ENCODE data around the gene CTCFL.

Gene CTCFL

DNA sequence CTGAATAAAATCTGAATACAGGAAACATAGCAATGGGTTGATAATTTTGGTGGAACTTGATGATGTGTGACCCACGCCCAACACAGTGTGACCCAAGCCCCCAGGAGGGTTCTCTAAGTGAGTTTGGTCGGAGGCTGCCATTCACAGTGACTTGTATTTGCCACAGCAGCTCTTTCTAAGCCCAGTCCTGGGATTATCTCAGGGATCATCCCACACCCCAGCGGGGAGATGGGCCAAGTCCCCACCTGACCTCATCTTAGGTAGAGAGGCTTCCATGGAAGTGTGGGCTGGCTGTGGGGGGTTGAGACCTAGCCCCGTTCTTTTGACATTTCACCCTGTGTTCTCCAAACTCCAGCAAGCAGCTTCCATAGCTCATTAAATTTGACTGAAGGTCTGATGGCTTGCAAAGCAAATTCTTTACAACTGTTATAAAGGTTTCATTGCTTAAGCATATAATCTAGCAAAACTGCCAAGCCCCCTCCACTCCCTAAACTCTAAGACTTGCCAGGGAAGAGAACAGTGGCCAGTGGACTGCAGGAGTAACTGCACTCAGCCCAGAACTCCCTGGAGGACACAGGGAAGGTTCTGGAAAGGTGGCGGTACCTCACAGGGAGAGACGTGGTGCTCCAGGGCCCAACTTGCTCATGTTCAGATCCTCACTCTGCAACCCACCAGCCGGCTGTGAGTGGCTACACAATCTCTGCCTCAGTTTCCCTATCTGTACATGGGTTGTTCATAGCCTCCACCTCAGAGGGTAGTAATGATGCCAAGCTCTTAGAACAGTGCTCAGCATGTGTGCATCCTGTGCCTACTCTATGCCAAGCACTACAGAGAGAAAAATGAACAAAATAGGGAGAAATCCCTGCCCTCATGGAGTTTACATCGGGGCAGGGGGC lies 35.0 kb upstream of the CTCFL start:
- no peak for DNase-seq (ENCODE audit: low read depth)

DNA sequence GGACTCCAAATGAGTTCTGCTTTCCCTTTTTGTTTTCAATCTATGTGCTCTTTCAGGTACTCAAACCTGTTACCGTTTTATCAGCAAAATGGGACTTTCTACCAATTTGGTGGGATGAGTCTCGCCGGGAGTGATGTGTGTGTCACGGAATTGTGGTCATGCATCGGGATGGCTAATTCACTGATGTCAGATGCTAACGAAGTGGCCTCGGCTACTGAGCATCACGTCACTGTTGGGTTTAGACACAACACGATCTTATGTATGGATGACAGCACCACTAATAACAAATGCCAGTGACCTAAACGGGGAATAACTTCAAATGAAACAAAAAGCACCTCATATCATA lies 34.3 kb upstream of the CTCFL start:
- DNase-seq (ENCODE audit: low read depth): no peak

DNA sequence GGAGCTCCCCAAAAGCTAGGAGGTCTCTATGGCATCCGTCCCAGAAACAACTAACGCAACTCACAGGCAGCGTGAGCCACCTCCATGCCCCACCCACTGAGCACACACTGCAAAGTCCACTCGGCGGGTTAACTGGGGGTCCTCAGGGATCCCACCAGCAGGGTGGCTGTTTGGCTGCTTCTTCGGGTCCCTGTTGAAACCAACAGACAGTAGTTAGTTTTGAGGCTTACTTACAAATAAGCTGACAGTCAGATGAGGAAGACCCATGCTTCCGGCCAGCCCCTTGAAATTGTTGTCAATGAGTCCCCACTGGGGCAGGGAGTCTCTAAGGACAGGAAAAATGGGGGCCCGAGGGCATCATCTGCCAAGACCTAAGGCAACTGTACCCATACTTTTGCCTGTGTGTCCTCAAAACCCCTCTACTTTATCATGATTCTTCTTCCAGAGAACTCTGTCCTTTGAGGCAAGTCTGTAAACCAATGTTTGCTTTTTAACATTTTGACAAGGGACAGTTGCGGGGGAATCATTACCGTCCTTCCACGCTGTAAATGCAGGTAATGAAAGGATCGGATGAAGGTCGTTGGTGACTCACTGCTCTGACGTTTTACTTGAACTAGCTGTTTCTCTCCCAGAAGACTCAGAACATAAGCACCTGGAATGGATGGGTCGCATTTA lies 33.8 kb upstream of the CTCFL start:
- DNase-seq (ENCODE audit: low read depth): no peak

DNA sequence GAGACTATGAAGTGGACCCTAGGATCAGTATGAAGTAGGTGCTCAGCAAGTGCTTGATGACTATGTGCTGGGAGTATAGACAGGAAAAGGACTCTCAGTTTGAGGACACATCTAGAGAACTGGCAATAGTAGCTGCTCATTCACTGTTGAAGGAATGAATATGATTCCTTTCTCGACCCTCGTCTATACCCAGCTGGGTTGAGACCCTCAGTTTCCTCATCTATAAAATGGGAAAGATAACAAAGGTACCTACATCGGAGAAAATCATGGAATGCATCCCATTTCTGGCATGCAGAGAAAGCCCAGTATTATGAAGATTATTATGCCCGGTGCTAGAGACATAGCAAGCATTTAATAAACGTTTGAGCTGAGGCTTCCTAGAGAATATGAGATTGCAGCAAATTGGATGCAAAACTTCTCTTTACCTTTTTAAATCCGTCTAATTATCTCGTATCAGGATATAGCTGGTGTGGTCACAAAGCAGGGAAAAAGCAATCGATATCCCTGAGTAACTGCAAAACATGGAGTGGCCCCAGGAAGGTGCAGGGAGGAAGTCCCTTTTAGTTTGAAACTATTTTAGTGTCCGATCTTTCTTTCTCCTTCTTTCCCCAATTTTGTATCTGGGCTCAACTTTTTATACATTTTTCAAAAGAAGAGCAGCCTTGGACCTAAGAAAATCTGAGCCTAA lies 33.1 kb upstream of the CTCFL start:
- no peak for DNase-seq (ENCODE audit: low read depth)

DNA sequence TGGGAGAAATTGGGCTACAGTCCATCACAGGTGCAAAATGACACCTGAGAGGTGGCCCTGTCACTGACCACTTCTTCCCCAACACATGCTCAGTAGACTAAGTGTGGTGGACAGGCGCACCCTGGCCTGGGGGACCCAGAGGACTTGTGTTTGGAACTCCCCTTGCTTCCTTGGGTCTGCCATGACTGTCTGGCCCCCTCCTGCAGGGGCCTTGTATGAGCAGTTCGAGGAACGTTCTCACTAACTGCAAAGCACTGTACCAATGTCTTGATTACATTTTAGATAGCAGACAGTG lies 32.0 kb upstream of the CTCFL start:
- no peak for DNase-seq (ENCODE audit: low read depth)

DNA sequence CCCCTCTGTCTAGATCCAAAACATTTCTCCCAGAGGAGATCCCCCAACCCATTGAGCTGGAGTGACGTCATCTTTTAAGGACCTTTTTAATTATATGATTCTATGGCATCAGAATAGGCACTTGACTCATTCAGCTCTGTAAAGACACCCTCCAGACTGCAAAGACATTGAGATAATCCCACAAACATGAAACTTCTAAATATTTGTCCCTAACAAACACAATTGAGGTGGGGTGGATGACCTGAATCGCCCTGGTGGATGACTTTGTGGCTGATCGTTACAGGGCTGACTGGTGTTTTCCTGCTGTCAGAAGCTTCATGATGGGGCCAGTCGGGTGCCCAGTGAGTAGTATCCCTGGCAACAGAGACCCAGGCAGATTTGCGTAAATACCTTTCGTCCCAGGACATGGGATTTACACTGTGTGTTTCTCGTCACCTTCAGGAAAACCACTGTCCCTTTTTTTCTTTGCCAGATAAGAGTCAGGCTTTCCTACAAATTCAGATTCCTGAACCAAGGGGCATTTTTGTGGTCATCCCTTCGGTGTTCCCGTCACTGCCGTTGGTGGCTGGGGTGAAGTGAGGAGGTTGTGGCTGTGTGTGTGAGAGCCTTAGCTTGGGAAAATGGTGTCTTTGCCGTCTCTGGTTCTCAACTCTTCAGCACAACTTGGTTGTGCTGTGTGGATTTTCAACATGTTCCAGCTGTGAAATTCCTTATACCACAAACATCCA lies 30.7 kb upstream of the CTCFL start:
- no peak for DNase-seq (ENCODE audit: low read depth)

DNA sequence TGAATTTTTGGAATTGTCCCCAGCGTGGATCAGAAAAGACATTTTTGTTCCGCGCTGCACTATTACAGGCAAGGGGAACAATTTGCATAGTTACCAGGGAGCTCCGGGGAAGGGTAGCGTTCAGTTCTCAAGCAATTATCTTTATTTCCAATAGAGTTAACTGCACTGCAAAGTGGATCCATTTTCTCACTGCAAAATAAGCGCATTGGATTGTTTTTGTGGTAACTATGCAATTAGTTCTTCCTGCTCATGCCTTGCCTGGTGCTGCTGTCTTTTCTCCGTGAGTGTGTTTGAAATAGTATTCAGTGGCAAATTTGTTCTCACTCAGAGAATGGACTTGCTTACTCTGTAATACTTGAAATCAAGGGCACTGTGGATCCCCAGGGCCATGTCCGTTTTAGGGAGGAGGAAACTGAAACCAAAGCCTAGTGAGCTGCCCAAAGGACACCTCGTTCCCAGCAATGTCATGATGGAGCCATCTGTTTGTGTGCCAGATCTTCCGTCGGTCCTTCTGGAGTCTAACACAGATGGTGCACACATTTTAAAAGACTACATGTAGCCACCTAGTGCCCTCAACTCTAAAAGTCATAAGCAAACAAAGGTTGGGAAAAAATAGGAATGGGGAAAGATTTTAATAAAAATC lies 28.6 kb upstream of the CTCFL start:
- DNase-seq (ENCODE audit: low read depth): no peak

DNA sequence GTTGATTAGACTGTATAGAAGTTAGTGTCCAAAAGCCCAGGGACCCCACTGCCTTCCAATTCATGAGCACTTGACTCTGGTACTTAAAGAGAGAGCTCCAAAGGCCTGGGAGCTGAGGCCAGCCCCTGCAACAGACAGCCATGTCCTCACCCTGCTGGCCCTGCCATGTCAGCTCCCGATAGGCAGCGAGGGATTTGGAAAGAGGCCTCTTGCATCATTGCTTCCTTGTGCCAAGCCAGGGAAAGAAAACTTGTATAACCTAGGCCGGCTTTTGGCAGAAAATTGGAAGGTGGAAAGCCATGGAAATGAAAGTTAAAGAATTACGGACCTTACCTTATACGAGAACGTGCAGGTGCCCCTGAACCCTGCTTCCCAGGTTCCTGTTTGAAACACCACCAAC lies 27.5 kb upstream of the CTCFL start:
- DNase-seq (ENCODE audit: low read depth): no peak

DNA sequence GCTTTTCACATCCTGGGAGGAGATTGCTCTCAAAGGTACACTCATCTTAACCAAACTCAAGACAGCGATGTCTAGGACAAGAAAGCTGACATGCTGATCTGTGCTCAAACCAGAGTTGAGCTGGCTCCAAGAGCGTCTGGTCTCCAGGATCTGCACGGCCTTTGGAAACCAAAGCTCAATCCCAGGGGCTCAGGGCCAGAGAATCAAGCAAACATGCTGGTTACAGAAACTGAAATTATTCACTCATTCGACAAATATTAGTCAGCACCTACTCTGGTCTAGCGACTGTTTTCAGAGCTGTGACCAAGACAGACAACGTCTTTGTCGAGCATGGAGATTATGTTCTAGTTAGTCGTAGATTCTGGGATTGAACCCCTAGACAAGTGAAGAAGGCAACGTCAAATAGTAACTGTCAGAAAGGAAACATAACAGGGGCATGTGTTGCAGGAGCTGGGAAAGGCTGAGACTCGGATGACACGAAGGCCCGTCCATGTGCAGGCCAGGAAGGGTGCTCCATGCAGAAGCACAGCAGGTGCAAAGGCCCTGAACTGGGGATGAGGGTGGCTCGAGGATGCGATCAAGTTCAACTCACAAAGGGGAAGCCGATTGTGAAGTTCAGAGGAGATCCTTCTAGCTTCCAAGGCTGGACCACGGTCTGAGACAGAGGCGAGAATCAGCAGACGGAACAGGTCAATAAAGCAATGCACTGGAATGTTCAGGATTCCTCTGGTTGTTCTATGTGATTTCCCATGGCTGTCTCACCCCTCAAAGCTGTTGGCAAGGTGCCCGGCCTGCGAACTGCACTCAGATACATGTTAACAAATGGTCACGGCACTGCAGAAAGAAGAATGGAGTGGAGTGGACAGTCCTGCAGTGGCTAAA lies 23.5 kb upstream of the CTCFL start:
- DNase-seq (ENCODE audit: low read depth): no peak

DNA sequence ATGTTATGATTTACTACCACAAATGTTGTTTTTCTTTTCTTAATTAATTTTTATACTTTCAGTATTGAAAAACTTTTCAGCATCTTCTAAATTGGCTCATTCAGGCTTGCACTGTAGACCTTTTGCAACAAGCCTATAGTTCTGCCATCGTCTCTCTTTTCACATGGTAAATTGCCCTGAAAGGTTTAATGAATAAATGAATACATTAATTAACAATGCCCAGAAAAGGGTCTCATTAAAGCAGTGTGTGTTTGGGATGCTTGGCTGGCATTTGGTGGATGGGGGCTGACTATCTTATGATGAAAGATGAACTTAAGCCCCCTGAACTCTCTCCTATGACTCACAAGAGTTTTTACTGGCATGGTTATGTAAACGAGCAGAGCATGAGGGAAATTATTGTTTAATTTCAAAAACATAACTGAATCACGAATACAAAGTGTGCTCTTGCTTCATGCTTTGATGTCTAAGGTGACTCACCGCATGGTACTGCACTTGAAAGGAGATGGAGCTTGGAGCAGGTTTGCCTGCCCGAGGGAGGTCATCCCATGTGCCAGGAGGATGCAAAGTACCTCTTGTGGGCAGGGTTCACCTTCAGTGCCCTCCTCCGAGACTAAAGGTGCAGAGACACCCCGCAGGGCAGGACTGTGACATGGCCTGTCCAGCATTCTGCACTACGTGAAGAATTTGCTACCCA lies 22.2 kb upstream of the CTCFL start:
- DNase-seq (ENCODE audit: low read depth): peak; percentile 40

DNA sequence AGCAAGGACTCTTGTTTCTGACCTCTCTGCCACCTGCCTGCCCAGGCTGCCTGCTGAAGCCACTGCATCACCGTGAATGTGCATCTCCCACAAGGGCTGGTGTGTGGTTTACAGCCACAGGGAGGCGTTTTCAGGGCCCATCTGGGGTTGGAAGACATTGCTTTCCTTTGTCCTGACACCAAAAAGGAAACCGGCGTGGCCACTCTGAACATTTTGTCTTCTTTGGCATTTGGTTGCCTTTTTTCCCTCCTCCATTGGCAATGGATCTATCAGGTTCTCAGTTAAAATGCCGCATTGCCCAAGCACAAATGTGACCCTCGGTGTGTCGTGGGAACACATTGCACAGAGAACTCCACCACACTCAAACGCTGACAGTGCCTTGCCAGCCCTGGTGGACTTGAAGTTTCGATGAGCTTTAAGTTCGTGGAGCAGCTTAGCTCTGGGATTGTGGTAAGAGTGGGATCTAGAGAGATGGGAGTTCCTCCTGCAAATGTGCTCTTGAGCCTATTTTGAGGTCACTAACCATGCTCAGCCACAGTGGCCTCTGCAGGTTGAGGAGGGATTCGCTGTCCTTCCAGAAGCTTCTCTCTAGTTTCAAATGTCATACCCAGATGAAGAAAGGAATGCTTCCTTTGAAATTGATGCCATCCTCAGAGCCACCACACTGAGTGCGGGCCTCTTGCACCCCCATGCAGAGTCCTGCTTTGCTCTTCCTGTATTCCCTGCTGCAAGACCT lies 21.2 kb upstream of the CTCFL start:
- DNase-seq (ENCODE audit: low read depth): no peak

DNA sequence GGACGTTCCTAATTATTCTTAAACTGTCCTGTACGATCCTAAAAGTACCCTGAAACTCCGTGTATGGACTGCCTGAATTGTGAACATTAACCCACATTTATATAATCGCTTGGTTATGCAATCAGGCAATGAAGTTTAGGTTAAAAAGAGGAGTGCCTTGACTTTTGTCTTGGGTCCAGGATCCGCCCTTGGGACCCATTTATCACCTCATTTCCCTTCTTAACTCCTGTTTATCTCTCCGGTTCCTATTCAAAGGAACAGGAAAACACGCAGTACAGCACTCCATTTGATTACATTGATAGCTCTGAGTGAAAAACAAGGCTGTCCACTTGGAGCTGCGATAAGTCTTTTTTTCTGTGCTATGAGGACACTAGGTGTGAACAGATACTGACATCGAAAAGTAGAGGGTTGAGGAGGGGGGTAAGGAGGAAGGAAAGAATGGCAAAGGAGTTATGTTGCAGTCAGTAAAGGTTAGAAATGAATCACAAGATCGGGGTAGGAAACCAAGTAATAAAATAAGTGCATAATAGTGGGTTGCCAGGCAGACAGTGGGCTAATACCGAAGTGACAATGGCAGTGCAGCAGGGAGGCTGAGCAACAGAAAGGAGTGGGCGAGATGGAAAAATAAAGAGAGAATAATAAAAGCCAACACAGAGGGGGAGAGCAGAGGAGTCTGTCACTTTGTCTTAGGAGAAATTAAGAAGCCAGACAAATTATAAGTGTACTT lies 20.1 kb upstream of the CTCFL start:
- DNase-seq (ENCODE audit: low read depth): no peak

DNA sequence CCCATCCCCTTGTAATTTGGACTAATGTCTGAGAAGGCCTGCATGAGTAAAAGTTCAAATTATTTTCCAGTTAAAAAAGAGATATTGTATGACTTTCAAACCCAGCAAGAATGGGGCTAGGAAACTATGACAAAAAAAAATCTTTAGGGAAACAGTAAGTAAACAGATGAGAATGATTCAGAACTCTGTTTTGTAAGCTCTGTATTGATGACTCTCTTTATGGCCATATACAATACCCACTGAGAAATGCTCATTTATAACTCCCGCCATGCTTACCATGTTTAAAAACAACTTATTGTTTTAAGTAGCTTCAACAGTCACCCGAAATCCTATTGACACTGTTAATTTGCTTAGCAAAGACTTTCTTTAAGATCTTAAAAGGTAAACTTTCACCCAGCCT lies 18.8 kb upstream of the CTCFL start:
- no peak for DNase-seq (ENCODE audit: low read depth)

DNA sequence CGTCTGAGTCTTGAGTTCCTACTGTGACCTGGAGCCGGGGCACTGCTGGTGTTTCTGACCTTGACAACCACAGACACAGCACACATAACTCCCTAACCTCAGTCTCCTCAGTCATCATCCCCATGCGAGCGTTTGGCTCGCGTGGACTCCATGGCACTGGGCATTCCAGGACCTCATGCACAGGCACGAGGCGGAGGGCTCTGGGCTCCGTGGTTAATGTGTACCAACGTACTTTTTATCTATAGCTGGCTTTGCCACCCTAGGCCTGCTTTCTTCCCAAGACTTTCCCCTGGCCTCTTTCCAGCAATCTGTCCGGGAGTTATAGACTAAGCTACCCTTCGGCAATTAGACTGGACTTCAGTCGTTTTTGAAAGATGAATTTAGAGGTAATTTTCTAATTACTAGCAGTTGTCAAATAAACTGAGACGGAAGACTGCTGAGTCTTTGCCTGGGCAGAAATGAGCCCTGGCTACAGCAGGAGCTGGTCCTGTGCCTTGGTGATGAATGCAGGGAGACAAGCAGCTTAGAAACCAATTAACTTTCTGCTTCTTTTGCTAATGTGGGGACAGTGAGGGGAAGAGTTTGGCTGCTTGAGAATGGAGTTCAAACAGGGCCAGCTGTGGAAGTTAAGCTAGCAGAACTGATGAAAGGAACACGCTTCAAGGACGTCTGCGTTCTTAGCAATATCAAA lies 16.1 kb upstream of the CTCFL start:
- no peak for DNase-seq (ENCODE audit: low read depth)

DNA sequence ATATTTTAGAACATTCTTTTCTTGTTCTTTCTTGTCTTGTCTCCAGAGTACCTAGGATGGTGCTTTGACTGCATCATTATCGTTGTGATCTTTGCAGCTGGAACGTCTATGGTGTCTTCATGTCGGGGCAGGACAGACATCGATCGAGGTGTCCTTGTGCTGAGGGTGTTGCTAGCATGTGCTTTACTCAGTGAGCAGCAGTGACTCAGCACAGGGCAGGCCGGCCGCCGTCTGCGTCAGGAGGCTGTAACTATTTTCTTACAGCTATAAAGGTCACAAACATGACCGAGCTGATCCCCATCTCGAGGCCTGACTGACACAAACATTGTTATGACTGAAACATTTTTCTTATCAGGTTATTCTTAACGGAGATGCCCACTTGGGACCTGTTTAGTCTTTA lies 14.9 kb upstream of the CTCFL start:
- no peak for DNase-seq (ENCODE audit: low read depth)

DNA sequence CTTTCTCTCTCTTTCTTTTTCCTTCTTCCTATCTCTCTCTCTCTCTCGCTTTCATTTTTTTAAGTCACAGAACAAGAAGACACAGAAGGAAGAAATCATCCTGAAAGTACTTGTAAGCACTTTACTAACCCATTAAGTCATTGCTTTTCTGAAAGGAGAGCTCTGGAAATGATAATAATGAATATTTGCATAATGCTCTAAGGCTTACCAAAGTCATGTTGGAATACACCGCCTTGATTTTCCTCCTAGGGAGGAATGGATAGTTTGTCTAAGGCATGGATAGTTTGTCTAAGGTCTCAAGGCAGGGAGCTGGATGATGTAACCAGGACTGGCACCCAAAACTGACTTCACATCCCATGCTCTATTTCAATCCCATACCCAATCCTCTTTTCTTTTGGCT lies 12.9 kb upstream of the CTCFL start:
- no peak for DNase-seq (ENCODE audit: low read depth)

DNA sequence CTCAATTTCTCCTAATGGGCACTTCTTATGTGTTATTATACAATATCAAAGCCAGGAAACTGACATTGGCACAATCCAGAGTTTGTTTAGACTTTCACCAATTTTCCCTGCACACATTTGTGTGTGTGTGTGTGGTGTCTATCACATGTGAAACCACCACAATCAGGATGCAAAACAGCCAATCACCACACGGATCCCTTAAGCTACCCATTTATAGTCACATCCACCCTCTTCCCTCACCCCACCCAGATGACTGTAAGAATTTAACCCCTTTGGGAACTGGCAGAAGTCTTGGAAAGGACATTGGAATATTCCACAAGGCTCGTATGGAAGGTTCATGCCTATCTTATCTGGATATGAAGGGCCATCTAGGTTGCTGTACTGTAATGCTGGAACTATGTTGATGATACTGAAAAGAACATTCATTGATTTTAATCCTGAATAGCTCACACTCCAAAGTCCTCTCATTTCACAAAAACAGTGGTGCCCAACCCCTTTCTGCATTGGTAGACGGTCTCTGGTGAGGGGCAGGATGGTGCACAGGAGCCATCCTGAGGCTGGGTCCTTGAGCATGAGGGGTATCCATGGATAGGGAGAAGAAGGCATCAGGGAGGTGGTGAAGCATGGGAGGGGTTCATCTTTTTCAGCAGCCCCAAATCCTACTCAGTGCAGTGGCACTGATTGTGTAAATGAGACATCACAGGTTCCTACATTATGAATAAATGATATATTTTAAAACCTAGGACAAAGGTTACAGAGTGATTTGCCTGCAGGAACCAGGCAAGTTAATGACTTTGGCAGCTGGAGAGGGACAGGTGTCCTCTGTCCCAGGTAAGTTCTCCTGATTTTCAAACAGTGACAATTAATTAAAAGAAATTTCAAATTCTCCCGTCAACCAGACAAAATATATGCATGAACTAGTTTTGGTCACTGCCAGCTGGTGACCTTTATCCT lies 12.1 kb upstream of the CTCFL start:
- no peak for DNase-seq (ENCODE audit: low read depth)
